HG03103 (cell line): ENCODE measurements around the gene SMG7.
A peak's percentile ranks its signal among the peaks of the same experiment; 100 is the strongest.
"Not testable (repeated sequence)": the region's sequence is repeated elsewhere in the genome, so short reads cannot be mapped to it uniquely, and the experiment has no call there.

ENCODE experiments used
- ATAC-seq: cut with Tn5 transposase; IDR thresholded peaks from one replicate; pipeline ENCODE4 v1.9.1; 2021; ENCODE audit warnings: low read depth; ENCODE audit not compliant: unreplicated experiment

SMG7 gene, protein sequence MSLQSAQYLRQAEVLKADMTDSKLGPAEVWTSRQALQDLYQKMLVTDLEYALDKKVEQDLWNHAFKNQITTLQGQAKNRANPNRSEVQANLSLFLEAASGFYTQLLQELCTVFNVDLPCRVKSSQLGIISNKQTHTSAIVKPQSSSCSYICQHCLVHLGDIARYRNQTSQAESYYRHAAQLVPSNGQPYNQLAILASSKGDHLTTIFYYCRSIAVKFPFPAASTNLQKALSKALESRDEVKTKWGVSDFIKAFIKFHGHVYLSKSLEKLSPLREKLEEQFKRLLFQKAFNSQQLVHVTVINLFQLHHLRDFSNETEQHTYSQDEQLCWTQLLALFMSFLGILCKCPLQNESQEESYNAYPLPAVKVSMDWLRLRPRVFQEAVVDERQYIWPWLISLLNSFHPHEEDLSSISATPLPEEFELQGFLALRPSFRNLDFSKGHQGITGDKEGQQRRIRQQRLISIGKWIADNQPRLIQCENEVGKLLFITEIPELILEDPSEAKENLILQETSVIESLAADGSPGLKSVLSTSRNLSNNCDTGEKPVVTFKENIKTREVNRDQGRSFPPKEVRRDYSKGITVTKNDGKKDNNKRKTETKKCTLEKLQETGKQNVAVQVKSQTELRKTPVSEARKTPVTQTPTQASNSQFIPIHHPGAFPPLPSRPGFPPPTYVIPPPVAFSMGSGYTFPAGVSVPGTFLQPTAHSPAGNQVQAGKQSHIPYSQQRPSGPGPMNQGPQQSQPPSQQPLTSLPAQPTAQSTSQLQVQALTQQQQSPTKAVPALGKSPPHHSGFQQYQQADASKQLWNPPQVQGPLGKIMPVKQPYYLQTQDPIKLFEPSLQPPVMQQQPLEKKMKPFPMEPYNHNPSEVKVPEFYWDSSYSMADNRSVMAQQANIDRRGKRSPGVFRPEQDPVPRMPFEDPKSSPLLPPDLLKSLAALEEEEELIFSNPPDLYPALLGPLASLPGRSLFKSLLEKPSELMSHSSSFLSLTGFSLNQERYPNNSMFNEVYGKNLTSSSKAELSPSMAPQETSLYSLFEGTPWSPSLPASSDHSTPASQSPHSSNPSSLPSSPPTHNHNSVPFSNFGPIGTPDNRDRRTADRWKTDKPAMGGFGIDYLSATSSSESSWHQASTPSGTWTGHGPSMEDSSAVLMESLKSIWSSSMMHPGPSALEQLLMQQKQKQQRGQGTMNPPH

GRCh38 chr1:183472488-183473216 is at the start of gene SMG7:
SMG7 (plus strand) TSS chr1:183472499; CDS start chr1:183472621, 122 bp downstream.
- ATAC-seq = peak; percentile 25

DNA sequence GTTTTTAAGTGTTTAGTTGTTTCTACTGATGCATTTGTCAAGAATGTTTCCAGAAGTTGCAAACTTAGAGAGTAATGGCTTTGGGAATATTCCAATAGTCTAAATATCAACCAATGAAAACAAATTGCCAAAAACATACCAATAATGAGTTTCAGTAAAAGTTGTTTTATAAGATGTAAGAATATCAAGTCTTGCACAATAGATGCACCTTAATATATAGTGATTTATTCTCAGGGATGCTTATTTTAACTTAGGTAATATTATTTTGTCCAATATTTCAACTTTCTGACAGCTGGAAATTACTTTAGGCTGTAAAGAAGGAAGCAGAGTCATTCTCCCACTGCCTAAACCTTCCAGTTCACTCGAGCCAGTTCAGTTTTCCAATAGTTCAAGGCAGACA is 48.8 kb upstream of the SMG7 start:
- no peak for ATAC-seq

- no peak for ATAC-seq
These were observed 47.6 kb upstream of the SMG7 start for GRCh38 chr1:183424691-183425090.

DNA sequence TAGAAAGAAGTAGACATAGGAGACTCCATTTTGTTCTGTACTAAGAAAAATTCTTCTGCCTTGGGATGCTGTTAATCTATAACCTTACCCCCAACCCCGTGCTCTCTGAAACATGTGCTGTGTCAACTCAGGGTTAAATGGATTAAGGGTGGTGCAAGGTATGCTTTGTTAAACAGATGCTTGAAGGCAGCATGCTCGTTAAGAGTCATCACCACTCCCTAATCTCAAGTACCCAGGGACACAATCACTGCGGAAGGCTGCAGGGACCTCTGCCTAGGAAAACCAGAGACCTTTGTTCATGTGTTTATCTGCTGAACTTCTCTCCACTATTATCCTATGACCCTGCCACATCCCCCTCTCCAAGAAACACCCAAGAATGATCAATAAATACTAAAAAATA is 44.7 kb upstream of the SMG7 start:
- not testable (repeated sequence) for ATAC-seq

- no peak for ATAC-seq
These were observed 40.3 kb upstream of the SMG7 start for GRCh38 chr1:183431840-183432547.

GRCh38 chr1:183432548-183432875 is 39.8 kb upstream of the SMG7 start:
- ATAC-seq = no peak

GRCh38 chr1:183433703-183434102 is 38.6 kb upstream of the SMG7 start:
- no peak for ATAC-seq

DNA sequence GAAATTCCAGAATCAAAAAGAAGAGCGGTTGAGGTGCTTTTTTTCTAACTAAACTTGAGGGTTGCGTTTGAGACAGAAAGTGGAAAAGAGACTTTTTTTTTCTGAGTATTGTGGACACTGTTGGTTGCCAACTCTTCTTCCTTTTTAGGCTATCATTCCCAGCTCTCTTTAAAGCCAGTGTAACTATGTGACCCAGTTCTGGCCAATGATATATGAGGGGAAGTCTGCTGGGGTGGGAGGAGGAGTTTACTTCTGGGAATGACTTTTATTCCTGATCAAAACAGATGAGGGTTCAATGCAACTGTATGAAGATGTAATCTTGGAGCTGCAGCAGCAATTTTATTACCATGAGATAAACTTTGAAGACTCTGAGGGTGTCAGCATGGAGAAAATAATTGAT is 36.8 kb upstream of the SMG7 start:
- no peak for ATAC-seq

DNA sequence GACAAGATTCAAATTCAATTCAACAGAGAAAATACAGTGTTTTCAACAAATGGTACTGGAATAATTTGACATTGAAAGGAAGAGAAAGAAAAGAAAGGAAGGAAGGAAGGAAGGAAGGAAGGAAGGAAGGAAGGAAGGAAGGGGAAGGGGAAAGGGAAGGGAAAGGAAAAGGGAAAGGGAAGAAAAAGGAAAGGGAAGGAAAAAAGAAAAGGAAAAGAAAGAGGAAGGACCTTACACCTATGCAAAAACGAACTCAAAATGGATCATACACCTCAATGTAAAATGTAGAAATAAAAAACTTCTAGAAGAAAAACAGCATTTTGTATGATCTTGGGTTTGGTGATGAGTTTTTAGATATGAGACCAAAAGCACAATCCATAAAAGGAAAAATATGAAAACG is 34.2 kb upstream of the SMG7 start:
- ATAC-seq = no peak

- ATAC-seq = no peak
These were observed 29.3 kb upstream of the SMG7 start for GRCh38 chr1:183443011-183443410.

- no peak for ATAC-seq
These were observed 28.8 kb upstream of the SMG7 start for GRCh38 chr1:183443466-183443865.

DNA sequence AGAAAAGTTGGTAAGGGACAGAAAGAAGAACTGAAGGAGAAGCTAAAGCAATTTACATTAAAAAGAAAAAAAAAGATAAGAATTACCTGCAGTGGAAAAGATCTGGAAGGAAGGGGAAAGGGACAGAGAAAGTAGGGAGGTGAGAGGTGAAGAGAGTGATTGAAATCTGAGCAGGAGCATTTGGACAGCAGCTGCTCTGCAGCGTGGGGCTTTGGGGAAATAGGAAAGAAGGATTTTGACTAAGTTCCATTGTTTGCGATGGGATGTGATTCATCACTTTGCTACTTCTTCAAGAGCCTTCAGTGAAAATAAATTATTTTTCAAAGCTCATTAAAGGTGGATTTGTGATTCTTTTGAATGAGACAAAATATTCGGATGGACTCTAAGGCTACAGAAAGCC is 28.1 kb upstream of the SMG7 start:
- no peak for ATAC-seq

DNA sequence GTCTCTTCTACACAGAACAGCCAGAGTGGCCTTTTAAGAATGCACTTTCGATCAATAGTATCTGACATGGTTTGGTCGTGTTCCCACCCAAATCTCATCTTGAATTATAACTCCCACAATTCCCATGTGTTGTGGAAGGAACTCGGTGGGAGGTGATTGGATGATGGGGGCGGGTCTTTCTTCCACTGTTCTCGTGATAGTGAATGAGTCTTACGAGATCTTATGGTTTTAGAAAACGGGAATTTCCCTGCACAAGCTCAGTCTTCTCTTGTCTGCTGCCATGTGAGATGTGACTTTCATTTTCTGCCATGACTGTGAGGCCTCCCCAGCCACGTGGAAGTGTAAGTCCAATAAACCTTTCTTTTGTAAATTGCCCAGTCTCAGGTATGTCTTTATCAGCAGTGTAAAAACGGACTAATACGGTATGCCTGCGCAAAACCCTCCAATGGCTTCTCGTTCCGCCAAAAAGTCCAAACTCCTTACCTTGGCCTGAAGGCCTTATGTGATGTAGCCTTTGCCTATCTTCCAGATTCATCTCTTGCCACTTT is 23.0 kb upstream of the SMG7 start:
- ATAC-seq = no peak

- no peak for ATAC-seq
These were observed 22.2 kb upstream of the SMG7 start for GRCh38 chr1:183450093-183450492.

GRCh38 chr1:183454377-183454776 is 17.9 kb upstream of the SMG7 start:
- no peak for ATAC-seq

GRCh38 chr1:183456826-183457225 is 15.5 kb upstream of the SMG7 start:
- ATAC-seq = no peak

GRCh38 chr1:183457449-183457848 is 14.8 kb upstream of the SMG7 start:
- no peak for ATAC-seq

GRCh38 chr1:183460596-183460995 is 11.7 kb upstream of the SMG7 start:
- ATAC-seq = no peak

GRCh38 chr1:183461350-183461749 is 10.9 kb upstream of the SMG7 start:
- ATAC-seq = no peak

DNA sequence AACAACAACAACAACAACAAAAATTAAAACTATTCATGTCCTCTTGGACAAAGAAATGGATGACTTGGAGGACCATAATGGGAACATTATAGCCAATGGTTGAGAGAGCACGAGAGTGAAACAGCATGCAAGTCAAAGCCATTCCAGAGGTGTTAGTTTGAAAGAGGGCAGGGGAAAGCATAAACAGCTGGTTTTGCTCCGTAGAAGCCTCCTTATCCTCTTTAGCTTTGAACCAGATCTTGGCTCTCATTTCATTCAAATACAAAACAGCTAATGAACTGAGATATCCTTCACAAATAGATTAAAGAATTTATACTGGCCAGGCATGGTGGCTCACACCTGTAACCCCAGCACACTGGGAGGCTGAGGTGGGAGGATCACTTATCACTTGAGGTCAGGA is 8.7 kb upstream of the SMG7 start:
- no peak for ATAC-seq
